ENCODE measurements around the gene EIF1AD.

The EIF1AD gene

GRCh38 chr11:65997286-65997685, 4.7 kb downstream of the EIF1AD start:
- DNase-seq: no peak

- DNase-seq: no peak
Measured at GRCh38 chr11:65992056-65992455, 9.9 kb downstream of the EIF1AD start.

GRCh38 chr11:65988791-65989592, 13.0 kb downstream of the EIF1AD start:
- DNase-seq: peak; percentile 93

- no peak for DNase-seq
Measured at GRCh38 chr11:65987336-65987735, 14.6 kb downstream of the EIF1AD start.

GRCh38 chr11:65983589-65983987, 18.4 kb downstream of the EIF1AD start:
- no peak for DNase-seq

GRCh38 chr11:65982824-65983588, 19.0 kb downstream of the EIF1AD start:
- no peak for DNase-seq

GRCh38 chr11:65981972-65982823, 19.8 kb downstream of the EIF1AD start:
- no peak for DNase-seq

- no peak for DNase-seq
Measured at GRCh38 chr11:65981101-65981740, 20.7 kb downstream of the EIF1AD start.

- DNase-seq: no peak
Measured at GRCh38 chr11:65979261-65979759, 22.6 kb downstream of the EIF1AD start.

GRCh38 chr11:65978391-65979238, 23.3 kb downstream of the EIF1AD start:
- DNase-seq: no peak

- no peak for DNase-seq
Measured at GRCh38 chr11:65977621-65978390, 24.2 kb downstream of the EIF1AD start.

GRCh38 chr11:65976216-65977176, 25.5 kb downstream of the EIF1AD start:
- no peak for DNase-seq

GRCh38 chr11:65975771-65976170, 26.2 kb downstream of the EIF1AD start:
- DNase-seq: no peak

GRCh38 chr11:65973439-65974110, 28.4 kb downstream of the EIF1AD start:
- DNase-seq: no peak

- no peak for DNase-seq
Measured at GRCh38 chr11:65972116-65972515, 29.8 kb downstream of the EIF1AD start.

- DNase-seq: no peak
Measured at GRCh38 chr11:65968600-65969482, 33.1 kb downstream of the EIF1AD start.

- no peak for DNase-seq
Measured at GRCh38 chr11:65967329-65967934, 34.5 kb downstream of the EIF1AD start.
